Mucosa of gallbladder (tissue), 1 donor: Measurements from ENCODE around the gene HSD17B11. TPM values are rescaled to one million over a fixed set of nuclear protein-coding genes. Genes with fewer than 3 reads are reported as not detected.
"Not testable (repeated sequence)": the region's sequence is repeated elsewhere in the genome, so short reads cannot be mapped to it uniquely, and the experiment has no call there.

Experiments used
- DNase-seq: peaks from one replicate; pipeline ENCODE4 v3.0.0-alpha.2; 2020; ENCODE audit warnings: low spot score
- total RNA-seq: library from RNA; stranded (reverse); gene quantifications from one replicate; pipeline ENCODE4 v1.2.1, GENCODE V29; 2021
- donor health status: DM: no; HTN: no; CAD: no.

HSD17B11 gene
- total RNA-seq, 1 donor from 2014 or later: 264 TPM

DNA sequence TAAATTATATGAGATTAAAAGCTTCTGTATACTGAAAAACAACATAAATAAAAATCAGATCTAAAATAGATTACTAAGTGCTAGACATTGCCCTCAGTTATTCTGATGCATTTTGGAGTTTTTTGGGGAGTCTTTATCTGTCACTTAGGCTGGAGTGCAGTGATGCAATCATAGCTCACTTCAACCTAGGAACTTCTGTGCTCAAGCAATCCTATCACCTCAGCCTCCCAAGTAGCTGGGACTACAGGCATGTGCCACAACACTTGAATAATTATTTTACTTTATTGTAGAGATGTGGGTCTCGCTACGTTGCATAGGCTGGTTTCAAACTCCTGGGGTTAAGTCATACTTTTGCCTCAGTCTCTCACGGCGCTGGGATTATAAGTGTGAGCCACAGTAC lies 31.7 kb downstream of the HSD17B11 start:
- DNase-seq: no peak

DNA sequence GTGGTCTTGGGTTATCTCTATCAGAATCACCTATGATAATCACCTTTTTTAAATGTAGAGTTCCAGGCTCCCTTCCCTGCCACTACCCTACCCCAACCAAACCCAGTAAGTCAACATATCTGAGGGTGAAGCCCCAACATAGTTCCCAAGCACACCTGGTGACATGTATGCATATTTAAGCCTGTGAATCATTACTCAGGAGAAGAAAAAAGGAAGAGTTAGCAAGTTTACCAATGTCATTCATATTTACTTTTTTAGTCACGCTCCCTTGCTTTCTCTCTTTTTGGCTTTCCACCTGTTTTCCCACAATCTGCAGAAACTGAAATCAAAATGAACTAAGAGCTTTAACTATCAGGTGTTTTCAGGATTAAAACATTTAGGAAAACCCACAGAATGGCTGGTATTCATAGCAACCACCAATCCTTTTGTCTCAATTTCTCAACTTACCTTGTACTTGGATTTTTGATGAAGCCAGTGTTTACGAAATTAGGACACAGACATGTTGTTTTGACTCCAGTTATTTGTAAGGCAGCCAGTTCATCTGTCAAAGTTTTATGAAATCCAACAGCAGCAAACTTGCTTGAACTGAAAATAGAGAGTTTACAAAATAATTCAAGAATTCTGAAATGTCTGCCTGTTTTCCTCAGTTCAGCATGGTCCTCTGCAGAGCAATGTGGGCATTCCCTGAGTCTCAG lies 34.0 kb downstream of the HSD17B11 start:
- DNase-seq: no peak

- no peak for DNase-seq
Observed at GRCh38 chr4:87354168-87355102, 36.6 kb downstream of the HSD17B11 start.

- DNase-seq: no peak
Observed at GRCh38 chr4:87353592-87353991, 37.4 kb downstream of the HSD17B11 start.

GRCh38 chr4:87345139-87345538 lies 45.8 kb downstream of the HSD17B11 start:
- DNase-seq: no peak

DNA sequence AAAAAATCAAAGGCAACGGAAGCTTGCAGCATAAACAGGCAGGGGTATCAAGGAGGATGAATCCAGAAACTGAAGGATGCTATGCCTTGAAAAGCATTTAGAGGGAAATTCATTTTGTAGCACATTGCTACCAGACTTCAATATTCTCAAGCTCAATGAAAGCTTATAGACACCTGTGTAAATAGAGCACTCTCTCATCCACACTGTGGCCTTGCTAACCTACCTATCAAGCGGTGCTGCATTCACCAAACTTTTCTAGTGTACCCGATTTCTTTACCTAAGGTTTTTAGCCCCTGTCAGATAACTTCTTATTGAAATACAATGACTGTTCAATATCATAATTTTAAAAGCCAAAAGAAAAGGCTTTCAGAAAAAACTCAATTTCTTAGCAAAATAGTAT lies 48.1 kb downstream of the HSD17B11 start:
- DNase-seq: no peak

DNA sequence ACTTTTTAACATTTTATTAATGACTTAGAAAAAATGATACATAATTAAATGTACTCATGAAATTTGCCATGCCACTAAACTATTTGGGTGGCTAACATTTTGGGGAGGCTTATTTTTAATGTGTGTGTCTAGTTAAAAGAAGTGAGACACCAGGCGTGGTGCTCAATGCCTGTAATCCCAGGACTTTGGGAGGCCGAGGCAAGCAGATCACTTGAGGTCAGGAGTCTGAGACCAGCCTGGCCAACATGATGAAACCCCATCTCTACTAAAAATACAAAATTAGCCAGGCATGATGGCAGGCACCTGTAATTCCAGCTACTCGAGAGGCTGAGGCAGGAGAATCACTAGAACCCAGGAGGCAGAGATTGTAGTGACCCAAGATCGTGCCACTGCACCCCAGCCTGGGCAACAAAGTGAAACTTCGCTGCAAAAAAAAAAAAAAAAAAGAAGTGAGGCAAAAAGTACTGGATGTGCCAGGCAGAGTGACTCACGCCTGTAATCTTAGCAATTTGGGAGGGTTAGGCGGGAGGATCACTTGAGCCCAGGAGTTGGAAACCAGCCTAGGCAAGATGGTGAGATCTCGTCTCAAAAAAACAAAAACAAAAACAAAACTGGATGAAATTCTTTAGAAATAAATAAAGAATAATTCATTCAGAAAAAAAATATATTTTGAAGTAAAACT lies 48.9 kb downstream of the HSD17B11 start:
- DNase-seq: not testable (repeated sequence)

GRCh38 chr4:87339440-87339839 lies 51.5 kb downstream of the HSD17B11 start:
- no peak for DNase-seq

- no peak for DNase-seq
Observed at GRCh38 chr4:87337361-87337760, 53.6 kb downstream of the HSD17B11 start.

- DNase-seq: no peak
Observed at GRCh38 chr4:87333267-87333666, 57.7 kb downstream of the HSD17B11 start.

DNA sequence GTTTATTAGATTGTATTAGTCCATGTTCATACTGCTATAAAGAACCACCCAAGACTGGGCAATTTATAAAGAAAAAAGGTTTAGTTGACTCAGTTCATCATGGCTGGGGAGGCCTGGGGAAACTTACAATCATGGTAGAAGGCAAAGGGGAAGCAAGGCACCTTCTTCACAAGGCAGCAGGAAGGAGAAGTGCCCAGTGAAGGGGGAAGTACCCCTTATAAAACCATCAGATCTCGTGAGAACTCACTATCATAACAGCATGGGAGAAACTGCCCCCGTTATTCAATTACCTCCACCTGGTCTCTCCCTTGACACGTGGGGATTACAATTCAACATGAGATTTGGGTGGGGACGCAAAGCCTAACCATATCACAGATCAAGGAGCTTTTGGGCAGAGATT lies 60.2 kb downstream of the HSD17B11 start:
- DNase-seq: no peak

- DNase-seq: no peak
Observed at GRCh38 chr4:87327136-87327535, 63.9 kb downstream of the HSD17B11 start.

DNA sequence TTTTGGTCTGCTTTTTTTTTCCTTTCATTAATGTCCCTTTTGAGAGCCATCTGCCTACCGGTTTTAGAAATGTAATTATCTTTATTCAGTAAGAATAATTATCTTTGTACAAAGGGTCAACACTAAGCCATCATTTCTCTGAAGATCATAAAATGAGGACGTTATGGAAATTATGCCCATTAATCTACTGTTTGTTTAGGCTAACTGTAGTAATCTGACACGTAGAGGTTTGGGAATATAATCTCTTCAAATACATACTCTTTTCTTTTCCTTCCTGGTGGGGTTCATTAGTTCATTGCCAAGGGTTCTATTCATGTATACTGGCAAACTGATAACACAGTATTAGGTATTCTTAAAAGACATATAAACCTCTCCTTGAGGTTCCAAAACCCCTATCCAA lies 64.5 kb downstream of the HSD17B11 start:
- DNase-seq: no peak

GRCh38 chr4:87322754-87323153 lies 68.2 kb downstream of the HSD17B11 start, which contains the start of gene HSD17B13:
TSS of gene HSD17B13 (minus strand) at chr4:87322882. CDS start at chr4:87322841, 41 bp downstream.
- no peak for DNase-seq

- no peak for DNase-seq
Observed at GRCh38 chr4:87321888-87322287, 69.1 kb downstream of the HSD17B11 start.

DNA sequence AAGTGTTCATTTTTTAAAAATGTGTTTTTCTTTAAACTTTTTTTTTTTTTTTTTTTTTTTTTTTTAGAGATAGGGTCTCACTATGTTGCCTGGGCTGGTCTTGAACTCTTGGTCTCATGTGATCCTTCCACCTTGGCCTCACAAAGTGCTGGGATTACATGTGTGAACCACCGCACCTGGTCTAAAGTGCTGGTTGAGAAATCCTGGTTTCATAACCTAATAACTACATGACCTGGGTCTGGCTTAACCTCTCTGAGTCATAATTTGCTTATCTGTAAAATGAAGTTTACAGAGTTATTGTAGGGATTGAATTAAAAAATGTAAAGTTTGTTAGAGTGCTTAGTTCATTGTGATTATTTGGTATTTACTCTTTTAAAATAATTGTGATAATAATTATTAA lies 73.5 kb downstream of the HSD17B11 start:
- no peak for DNase-seq

DNA sequence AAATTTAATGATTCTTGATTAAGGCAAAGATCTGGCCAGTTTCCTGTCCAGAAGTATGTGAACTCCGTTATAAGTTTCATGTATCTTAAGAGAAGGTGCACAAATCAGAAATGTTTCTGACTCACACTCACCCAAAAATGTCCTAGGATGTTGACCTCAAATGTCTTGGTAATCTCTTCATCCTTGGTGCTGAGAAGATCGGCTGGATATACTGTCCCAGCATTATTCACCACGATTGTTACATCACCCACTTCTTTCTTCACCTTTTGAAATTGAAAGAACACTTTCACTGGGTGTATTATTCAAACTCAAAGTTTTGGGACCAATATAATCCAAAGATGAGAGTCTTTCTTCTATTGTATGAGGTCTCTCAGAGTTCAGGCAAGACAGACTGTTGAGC lies 74.0 kb downstream of the HSD17B11 start:
- DNase-seq: no peak

DNA sequence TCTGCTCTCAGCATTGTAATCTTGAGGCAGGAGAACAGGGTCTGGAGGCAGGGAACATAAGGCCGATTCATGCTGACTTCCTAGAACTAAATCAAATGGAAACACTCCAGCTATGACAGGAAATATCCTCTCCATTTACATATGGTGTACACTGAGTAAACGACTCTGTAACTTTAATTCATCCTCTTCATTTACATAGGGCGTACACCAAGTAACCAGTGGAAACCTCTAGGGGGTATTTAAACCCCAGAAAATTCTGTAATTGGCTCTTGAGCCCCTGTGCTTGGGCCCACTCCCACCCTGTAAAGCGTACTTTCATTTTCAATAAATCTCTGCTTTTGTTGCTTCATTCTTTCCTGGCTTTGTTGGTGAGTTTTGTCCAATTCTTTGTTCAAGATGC lies 76.0 kb downstream of the HSD17B11 start:
- DNase-seq: not testable (repeated sequence)

DNA sequence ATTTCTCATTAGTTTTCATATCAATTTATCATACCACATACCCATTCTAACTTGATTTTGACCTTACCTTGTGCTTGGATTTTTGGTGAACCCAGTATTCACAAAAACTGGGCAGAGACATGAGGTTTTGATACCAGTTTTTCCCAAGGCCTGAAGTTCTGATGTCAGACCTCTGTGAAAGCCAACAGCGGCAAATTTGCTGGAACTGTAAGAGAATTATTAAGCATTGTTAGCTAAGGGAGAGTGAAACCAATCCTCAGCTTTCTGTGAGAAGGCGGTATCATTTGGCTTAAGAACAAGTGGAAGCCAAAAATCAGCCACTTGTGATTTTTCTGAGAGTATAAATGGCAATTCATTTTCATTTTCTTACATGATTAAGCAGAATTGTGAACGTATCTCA lies 77.2 kb downstream of the HSD17B11 start:
- DNase-seq: no peak

DNA sequence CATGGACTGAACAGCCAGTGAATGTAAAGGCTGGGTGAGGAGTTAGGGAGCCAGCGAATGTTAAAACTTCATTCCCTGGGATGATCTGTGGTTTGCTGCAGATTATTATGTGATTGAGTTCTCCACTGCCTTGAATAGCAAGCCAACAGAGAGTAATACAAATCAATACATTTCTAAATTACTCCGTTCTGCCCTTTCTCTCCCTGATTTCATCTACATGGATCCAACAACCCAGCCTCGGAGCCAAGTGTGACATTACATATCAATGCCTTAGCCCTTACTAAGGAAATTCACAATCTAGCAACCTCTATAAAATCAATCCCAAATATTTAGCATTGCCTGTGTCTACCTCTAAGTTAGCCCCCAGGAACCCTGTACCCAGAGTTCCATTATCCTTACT lies 79.3 kb downstream of the HSD17B11 start:
- no peak for DNase-seq

- no peak for DNase-seq
Observed at GRCh38 chr4:87310691-87311335, 80.2 kb downstream of the HSD17B11 start.

DNA sequence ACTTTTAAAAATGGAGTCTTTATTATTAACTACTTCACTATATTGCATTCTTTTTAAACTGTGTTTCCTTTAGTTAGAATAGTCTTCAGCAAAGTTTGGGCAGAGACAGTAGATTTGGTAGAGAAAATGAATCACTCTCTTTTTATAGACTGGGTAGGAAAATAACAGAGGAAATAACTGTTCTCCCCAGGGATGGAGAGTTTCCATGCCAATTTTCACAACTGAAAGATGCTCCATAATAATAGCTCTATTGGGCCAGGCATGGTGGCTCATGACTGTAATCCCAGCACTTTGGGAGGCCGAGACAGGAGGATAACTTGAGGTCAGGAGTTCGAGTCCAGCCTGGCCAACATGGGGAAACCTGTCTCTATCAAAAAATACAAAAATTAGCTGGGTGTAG lies 81.4 kb downstream of the HSD17B11 start:
- no peak for DNase-seq
